ENCODE results near the gene RRP36. TPM values are rescaled to one million over a fixed set of nuclear protein-coding genes. Genes with fewer than 3 reads are reported as not detected.

Gene RRP36
- polyA plus RNA-seq, 1 donor from 2014 or later = 79.2 TPM

GRCh38 chr6:43074847-43075669, 53.6 kb downstream of the RRP36 start:
- Histone ChIP-seq H3K36me3 (ENCODE audit: insufficient read depth, low read length) (no peaks in the 10 kb centered on the region), H4K20me1 (ENCODE audit: insufficient read depth) (no peaks in the 10 kb centered on the region), H3K27ac (ENCODE audit: low read length) (peak overlapping the region; percentile 66), H3K9ac (ENCODE audit: low read length) (peak overlapping the region; percentile 60), H3K27me3 (ENCODE audit: insufficient read depth, low read depth, low read length) (no peaks in the 10 kb centered on the region), H3K4me2 (ENCODE audit: low read length) (no peak overlapping the region), H3K9me3 (ENCODE audit: low read length) (no peaks in the 10 kb centered on the region), H3F3A (ENCODE audit: insufficient read depth, low read length, poor library complexity, severe bottlenecking) (no peaks in the 10 kb centered on the region), H3K79me2 (replicated peaks; ENCODE audit: insufficient read depth, low read length) (peaks cover 25% of the 10 kb centered on the region), H3K4me3 (ENCODE audit: low read length) (peak overlapping the region; percentile 61), H3K9me2 (ENCODE audit: insufficient read depth, low read length) (no peaks in the 10 kb centered on the region), H2AFZ (ENCODE audit: low read depth, low read length) (no peak overlapping the region)
- TF ChIP-seq POLR2AphosphoS5 (IDR thresholded peaks at IDR 0.05) (no peak), TAF1 (IDR thresholded peaks at IDR 0.05; ENCODE audit: low read depth) (no peak), EZH2 (IDR thresholded peaks at IDR 0.05; ENCODE audit: borderline replicate concordance, insufficient read depth, low read length, poor library complexity, severe bottlenecking) (no peak), REST (IDR thresholded peaks at IDR 0.05; ENCODE audit: borderline replicate concordance) (no peak)
- TF ChIP-seq, protein P1, sequence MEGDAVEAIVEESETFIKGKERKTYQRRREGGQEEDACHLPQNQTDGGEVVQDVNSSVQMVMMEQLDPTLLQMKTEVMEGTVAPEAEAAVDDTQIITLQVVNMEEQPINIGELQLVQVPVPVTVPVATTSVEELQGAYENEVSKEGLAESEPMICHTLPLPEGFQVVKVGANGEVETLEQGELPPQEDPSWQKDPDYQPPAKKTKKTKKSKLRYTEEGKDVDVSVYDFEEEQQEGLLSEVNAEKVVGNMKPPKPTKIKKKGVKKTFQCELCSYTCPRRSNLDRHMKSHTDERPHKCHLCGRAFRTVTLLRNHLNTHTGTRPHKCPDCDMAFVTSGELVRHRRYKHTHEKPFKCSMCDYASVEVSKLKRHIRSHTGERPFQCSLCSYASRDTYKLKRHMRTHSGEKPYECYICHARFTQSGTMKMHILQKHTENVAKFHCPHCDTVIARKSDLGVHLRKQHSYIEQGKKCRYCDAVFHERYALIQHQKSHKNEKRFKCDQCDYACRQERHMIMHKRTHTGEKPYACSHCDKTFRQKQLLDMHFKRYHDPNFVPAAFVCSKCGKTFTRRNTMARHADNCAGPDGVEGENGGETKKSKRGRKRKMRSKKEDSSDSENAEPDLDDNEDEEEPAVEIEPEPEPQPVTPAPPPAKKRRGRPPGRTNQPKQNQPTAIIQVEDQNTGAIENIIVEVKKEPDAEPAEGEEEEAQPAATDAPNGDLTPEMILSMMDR (IDR thresholded peaks at IDR 0.05; ENCODE audit: poor library complexity, severe bottlenecking) = no peak

DNA sequence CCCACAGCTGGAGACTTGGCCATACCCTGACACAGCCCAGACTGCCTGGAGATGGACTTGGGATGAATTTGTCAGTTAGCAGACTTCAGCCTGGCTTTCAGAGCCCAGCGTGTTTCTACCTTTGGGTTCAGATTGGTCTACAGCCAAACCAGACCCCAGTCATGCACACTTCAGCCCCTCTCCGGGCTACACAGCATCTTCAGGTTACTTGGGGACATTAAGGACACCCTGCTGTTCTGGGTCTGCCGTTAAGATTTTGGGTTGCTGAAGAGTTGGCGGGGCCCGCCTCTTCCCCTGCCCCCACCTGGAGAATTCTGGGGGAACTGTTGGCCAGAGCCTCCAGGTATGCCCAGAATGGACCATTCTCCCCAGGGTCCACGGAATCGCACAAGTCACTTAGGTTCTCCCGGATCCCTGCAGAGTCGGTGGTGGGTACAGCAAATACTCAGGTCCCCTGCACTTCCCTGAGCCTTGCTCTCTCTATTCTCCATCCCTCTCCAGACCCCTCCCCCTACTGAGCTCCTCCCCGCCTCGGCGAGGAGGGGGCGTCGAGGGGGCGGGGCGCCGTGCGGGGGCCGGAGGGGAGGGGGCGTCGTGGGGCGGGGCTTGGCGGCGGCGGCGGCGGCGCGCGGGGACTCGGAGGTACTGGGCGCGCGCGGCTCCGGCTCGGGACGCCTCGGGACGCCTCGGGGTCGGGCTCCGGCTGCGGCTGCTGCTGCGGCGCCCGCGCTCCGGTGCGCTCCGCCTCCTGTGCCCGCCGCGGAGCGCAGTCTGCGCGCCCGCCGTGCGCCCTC, 54.4 kb downstream of the RRP36 start, which contains the start of gene PTK7:
Gene PTK7, plus strand, starts transcription at position 645 of the 794 bp plus-strand sequence. CDS start 175 bp downstream, outside the sequence.
- H2AFZ ChIP-seq (ENCODE audit: low read depth, low read length) = peak within 1 kb of the TSS; percentile 62
- no peaks in the 10 kb centered on the region for H3K36me3 ChIP-seq (ENCODE audit: insufficient read depth, low read length)
- no peaks in the 10 kb centered on the region for H4K20me1 ChIP-seq (ENCODE audit: insufficient read depth)
- peaks cover 28% of the 10 kb centered on the region for H3K79me2 ChIP-seq (replicated peaks; ENCODE audit: insufficient read depth, low read length)
- no peak for TF ChIP-seq TAF1 (IDR thresholded peaks at IDR 0.05; ENCODE audit: low read depth)
- TF ChIP-seq POLR2AphosphoS5 (IDR thresholded peaks at IDR 0.05) = peak; percentile 54
- TF ChIP-seq RAD21 (conservative IDR thresholded peaks at IDR 0.05) = peak; percentile 15
- H3K9ac ChIP-seq (ENCODE audit: low read length) = peak within 1 kb of the TSS; percentile 87
- H3K9me2 ChIP-seq (ENCODE audit: insufficient read depth, low read length) = no peaks in the 10 kb centered on the region
- no peaks in the 10 kb centered on the region for H3K27me3 ChIP-seq (ENCODE audit: insufficient read depth, low read depth, low read length)
- no peaks in the 10 kb centered on the region for H3K9me3 ChIP-seq (ENCODE audit: low read length)
- no peaks in the 10 kb centered on the region for H3F3A ChIP-seq (ENCODE audit: insufficient read depth, low read length, poor library complexity, severe bottlenecking)
- H3K4me3 ChIP-seq (ENCODE audit: low read length) = peak within 1 kb of the TSS; percentile 98
- H3K27ac ChIP-seq (ENCODE audit: low read length) = peak within 1 kb of the TSS; percentile 81
- H3K4me2 ChIP-seq (ENCODE audit: low read length) = peak within 1 kb of the TSS; percentile 77

Measured in neural cell (in vitro differentiated cells).